HG02840 (cell line): Measurements from ENCODE around the gene CYTH1.
"Not testable (repeated sequence)": the region's sequence is repeated elsewhere in the genome, so short reads cannot be mapped to it uniquely, and the experiment has no call there.

ENCODE experiments used
- ATAC-seq: cut with Tn5 transposase; IDR thresholded peaks from one replicate; pipeline ENCODE4 v1.9.1; 2021; ENCODE audit warnings: mild to moderate bottlenecking, moderate library complexity, moderate number of reproducible peaks; ENCODE audit not compliant: unreplicated experiment, low FRiP score

Gene CYTH1

DNA sequence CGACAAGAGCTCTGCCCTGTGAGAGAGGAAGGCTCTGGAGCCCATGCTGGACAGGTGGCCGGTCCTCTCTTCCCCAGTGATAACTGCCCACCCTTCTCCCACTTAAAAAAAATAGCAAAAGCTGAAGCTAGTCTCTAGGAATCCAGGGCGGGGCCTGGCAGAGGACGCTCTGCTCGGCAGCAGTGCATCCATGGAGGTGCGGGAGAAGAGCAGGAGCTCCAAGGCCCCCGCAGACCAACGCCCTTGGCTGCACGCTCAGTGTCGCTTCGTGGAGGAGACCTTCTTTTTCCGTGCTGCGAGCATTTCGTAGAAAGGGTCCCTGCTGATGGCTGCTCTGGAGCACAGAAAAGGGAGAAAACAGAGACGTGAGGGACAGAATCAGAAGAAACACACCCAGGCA is 106.2 kb downstream of the CYTH1 start:
- no peak for ATAC-seq

DNA sequence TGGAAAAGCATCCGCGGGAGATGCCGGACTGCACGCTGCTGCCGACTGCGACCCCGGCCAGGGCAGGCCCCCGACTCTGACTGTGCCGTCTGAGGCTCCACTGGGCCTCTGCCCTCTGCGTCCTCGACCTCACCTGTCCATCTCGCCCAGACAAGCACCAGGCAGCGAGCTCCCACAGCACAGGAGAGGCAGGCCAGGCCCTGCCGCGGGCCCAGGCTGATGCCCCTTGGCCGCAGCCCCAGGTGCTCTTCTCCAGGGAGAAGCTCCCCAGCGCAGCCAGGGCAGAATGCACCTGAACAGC is 106.8 kb downstream of the CYTH1 start:
- ATAC-seq: no peak

DNA sequence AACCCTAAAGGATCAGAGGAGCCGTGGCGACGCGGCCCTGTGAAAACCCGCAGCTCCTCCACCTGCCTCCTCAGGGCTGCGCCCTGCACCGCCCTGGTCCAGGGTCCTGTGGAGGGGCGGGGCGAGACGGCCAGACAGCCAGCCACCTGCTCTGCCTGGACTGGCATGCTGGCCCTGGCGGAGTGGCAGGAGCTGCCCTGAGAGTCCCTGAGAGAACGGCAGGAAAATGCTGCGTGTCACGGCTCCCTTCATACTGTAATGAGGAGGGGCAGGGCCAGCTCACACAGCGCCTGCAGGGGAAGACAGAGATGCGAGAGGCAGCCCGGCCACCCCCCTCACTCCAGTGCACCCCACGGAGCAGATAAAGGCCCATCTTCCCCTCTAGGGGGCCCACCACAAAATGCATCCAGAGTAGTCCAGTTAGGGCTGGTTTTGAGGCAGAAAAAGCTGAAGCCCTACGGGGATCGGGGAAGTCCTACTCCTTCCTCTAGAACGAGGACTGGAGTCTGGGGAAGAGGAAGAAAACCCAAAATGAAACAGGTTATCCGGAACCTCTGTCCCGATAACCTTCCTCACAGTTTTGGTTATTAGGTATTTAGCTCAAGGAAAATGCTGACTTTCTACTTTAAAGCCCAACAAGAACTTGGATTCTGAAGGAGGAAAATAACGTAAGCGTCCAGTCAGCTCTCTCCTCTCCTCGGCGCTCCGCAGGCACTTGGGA is 107.3 kb downstream of the CYTH1 start:
- no peak for ATAC-seq

DNA sequence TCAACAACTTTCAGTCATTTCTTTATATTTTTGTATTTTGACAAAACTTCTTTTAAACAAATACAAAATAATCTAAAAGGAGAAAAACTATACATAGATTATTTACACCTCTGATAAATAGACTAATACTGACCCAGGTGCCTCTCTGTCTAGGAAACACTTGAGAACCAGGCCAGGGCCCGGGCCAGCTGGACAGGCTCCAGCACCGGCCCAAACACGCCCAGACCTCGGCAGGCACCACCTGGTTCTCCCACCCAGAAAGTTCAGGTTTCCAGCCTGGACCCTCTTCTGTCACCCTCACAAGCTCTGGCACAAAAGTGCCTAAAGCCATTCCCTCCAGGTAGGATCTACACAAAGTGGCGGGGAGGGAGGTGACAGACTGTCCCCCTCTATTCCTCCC is 107.9 kb downstream of the CYTH1 start:
- no peak for ATAC-seq

DNA sequence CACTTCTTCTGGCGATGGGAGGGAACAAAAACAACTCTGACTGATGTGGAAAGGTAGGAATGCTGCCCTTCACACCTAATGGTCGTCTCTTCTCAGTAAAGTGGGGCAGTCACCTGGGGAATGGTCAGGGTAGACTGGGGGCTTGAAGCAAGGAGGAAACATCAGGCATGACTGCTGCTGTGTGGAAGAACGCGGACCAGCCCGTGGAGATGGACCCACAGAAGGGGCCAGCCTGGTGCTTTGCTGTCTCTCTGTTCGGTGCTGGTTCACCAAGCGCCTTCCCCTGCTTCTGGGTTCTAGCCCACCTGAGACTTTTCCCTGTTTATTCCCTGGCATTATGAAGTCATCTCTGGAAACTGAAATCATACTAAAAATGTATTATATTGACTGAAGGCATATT is 108.7 kb downstream of the CYTH1 start:
- no peak for ATAC-seq

DNA sequence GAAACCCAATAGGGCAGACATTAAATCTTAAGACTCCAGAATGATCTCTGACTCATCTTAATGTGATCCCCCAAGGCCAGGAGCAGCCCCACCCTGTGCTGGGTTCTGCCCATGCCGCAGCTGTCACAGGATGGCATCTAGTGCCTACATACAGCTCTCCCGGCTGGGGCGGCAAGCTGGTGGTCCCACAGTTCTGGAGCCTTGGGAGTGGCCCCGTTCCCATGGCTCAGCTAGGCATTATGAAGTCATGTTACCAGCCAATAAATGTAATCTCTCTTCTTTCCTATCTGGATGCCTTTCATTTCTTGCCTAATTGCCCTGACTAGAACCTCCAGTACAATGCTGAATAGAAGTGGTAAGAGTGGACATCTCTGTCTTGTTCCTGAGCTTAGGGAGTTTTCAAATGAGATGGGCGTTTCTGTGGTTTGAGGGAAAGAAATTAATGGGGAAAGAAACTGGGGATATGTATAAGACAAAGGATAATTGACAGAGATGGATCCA is 109.2 kb downstream of the CYTH1 start:
- ATAC-seq: no peak

DNA sequence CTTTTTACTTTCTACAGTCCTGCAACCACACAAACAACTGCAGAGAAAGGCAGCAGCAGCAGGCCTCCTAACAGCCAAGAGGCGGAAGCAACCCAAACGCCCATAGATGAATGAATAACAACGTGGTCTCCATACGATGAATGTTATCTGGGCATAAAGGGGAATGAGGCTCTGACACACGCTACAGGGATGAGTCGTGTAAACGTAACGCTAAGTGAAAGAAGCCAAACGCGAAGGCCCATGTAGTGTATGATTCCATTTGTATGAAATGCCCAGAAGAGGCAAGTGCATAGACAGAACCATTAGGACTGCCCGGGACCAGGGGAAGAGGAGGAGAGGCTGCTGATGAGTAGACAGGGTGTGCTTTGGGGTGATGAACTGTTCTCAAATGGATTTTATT is 110.1 kb downstream of the CYTH1 start:
- ATAC-seq: no peak

DNA sequence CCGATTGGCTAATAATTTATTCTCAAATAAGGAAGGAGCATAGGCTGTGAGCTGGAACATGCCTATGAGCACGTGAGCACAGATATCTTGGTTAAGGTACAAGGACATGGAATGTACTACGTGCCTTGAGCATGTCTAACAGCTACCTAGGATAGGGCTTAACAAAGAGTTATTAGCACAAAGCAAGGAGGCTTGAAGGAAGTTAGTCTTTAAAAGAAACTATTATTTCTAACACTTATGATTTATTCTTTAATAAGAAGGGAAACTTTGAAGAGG is 110.4 kb downstream of the CYTH1 start:
- not testable (repeated sequence) for ATAC-seq

DNA sequence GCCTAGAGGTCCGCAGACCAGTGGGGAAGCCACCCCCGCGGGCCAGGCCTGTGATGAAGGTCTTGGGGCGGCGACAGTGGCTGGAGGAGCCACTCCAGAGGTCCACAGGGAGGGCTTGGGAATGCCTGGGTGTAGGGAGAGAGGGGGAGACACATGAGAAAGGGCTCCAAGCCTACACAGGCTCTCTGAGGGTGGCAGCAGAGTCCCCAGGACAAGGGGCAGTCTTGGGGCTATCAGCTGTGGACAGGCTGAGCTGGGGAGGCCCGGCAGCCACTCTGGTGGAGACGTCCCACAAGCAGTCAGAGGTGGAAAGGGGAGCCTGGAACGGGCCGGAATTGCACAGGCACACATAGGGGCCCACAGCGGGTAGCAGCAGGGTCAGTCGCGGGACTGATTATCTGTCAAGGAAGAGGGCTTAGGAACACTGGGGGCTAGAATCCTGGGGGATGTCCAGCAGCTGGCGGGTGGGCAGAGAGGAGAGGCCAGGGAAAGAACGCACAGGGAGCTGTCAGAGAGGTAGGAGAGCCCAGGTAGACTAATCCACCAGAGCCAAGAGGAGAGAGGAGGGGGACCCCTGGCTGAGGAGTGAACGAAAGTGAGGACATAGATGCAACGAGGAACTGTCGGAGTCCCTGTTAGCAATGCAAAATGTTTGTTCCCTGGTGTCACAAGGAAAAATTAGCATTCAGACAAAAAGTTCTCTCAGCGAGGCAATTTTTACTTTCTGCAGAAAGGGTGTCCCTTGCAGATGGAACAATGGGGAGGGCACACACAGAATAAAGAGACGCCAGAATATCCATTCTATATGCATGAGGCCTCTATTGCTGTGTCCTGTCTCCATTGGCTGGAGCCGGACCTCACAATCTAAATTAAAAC is 111.0 kb downstream of the CYTH1 start:
- no peak for ATAC-seq

DNA sequence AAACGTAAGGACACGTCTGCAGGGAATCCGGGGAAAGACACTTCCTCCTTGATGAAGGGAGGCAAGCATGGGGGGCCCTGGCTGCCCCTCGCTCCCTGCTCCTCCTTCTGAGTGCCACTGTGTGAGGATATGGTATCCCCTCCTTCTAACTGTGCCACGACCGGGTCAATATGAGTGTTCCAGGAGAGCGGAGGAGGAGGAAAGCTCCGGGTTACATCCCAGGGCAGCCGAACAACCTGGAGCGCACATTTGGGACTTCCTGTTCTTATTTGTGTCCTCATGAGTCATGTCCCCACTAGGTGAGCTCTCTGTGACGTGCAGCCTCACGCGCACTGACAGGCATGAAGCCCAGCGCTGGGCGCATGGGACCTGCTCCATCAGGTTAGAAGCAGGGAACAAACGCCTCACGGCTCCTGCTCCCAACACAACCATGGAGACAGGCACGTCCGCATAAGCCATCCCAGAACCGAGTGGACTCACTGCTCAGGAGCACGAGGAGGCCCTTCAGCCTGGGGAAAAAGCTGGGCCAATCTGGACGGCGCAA is 112.0 kb downstream of the CYTH1 start:
- no peak for ATAC-seq

DNA sequence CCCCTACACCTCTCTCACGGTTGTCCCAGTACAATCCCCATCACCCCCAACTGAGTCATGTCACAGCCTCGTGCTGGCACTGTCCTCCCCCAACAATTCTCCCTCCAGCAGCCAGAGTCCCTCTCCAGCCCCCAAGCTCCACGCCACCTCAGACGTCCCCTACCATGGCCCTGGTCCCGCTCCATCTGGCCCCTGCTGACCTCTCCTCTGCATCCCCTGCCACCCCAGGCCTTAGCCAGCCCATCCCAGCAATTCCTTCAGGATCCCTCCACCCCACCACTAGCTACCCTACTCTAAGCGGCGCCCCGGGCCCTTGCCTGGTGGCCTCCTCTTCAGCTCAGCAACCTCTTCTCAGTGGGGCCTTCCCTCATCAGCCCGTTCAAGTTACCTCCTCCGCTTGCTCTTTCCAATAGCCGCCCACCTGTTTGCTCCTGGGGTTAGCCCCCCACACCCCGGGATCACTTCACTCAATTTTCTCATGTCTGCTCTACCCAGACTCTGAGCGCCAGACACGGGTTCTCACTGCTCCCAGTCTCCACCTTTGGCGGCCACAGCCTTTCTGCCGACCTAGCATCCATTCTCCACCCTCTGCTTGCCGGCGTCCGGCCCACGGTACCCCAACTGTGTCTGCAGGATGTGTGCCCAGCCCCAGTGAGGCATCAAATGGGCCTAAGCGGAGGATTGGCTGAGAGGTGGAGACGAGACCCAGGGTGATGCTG is 112.7 kb downstream of the CYTH1 start:
- no peak for ATAC-seq

DNA sequence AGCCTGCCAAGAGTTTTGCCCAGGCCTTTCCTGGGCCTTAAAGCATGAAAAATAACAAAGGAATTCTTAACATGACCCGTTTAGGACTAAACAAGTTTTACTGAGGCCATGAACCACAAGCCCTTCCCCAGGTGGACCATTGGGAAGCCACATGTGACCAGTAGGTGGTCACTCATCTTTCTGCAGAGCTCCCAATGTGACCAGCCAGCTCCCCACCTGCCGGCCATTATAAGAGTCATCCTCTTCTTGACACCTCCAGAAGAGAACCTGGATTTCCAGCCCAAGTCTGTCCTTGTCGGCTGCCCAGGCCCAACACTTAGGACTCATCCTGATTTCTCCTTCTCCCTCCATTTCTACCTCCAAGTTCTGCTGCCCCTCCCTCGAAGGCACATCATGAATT is 113.2 kb downstream of the CYTH1 start:
- ATAC-seq: no peak

DNA sequence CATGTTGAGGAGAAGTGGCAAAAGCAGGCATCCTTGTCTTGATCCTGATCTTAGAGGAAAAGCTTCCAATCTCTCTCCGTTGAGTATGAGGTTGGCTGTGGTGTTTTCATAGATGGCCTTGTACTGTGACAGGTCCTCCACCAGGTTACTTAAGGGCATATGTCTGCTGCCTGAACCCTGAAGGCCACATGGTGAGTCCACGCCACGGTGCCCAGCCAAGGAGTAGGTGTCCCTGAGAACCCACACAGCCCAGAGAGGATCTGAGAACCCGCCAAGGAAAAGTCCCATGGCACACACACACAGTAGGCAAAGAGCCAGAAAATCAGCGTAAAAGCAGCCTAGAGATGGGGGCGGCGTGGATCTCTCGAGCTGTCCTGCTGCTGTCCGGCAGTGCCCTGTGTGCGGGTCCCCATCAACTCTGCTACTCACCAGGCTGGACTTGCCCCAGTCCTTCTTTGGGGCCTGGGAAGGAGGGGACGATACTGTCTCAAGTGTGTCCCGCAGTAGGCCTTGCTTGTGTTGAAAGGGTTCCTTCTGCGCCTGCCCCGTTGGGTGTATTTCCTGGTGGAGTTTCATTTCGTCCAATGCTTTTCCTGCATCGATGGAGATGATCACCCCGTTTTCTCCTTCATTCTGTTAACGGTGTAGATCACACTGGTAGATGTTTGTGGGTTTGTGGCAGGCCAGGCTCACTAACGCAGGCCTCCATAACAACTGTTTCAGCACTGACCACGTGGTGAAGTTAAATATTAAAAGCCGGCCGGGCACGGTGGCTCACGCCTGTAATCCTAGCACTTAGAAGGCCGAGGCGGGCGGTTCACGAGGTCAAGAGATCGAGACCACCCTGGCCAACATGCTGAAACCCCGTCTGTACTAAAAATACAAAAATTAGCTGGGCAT is 114.1 kb downstream of the CYTH1 start:
- no peak for ATAC-seq

DNA sequence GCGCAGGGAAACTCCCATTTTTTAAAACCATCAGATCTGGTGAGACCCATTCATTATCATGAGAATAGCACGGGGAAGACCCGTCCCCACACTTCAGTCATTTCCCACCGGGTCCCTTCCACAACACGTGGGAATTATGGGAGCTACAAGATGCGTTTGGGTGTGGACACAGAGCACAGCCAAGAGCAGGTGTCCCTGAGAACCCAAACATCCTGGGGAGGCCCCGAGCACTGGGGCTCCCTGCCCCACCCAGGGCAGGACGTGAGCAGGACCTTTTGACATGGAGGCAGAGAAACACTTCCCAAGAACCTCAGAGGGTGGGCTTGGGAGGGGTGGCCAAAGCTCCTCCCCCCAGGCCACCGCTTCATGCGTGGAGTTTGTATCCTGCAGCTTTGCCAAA is 115.0 kb downstream of the CYTH1 start:
- no peak for ATAC-seq

DNA sequence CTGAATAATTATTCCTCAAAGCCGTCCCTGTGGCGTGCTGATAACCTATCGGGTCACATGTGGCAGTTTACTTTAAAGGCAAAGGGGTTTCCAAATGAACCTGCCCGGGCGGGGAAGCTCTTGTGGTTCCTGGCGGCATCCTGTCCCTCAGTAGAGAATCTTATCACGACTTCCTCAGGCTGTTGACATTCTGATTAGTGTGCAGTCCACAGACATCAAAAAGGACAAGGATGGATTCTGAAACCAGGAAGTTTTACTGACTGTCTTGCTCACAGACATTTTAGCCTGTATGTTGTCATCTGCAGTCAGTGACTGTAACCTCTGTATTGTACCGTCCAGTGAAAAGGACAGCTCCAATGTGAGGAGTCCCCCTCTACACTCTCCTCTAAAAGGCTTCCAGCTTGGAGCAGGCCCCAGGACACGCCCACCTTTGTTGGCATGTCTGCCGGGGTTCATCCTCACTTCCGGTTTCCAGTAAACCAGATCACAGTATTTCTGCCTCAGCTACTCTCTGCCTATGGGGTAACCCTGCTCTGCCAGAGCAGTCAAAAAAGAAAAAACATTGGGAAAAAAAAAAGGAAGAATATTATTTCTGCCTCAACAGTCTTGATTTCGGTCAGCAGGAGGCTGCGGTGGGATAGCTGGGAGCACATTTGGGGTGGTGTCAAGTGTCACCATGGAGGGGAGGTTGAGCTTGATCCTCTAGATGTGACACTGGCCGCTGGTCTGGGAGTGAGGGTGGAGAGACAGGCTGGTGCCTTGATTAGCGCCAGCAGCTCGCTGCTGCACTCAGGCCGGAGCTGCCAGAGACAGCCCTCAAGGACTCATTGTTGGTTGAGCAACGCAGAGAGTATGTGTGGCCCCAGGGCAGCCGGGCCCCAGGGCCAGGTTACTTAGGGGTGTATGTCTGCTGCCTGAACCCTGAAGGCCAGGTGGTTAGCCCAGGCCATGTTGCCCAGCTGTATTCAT is 115.8 kb downstream of the CYTH1 start:
- no peak for ATAC-seq

DNA sequence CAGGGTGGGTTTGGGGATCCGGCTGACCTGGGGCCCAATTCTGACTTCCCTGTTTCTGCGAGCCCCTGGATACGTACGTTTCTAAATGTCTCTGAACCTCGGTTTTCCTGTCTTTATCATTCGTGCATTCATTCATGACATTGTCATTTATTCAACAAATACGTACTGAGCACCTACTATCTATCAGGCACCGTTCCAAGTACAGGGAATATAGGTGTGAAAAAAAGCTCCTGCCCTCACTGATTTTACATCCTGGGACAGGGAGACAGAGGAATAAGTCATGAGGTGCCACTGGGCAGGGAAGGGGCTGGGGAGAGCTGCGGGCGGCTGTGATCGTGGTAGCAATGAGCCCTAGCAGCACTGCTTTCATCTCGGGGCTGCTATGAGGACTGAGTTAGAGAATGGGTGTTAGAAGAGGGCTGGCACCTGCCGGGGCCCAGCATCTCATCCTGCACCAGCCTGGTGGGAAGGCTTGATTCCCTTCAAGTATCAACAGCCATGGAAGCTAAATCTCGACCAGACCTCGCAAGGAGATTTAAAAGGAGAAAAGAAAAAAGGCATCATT is 116.6 kb downstream of the CYTH1 start:
- ATAC-seq: no peak

DNA sequence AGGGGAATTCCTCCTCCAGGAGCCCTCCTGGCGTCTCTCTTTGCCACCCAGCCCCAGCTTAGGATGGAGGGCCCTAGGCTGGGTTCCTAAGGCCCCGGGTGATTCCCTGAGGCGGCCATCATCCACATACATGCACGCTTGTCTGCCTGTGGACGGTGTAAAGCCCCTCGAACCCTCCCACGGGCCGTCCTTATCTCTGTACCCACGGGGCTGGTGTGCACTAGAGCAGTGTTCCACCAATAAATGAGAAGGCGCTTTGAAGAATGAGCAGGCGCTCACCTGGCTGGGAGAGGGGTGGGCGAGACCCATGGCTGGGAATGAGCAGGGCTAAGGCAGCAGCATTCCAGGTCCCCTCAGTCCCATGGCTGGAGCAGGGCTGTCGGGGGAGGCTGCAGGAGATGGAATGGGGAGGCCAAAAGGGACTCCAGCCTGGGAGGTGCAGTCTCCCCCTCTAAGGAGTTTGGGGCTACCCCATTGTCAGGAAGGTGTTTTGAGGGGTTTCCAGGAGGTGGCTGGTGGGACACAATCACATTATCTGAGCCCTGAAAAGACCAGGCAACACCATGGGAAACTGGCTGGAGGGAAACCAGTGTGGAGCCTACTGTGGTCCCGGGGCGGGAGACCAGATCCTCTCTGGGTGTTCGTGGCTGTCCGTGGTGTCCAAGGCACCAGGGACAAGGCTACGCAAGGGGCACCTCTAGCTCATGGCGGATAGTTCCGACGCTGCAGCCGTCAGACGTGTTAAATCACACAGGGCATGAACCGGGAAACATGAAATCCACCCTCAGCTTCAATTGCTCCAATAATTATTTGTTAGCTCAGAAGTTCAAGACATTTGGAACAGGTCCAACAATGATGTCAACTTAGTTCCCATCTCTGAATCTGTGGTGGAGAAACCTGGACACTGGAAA is 117.3 kb downstream of the CYTH1 start:
- no peak for ATAC-seq
